Dermis microvascular lymphatic vessel endothelial cell (primary cell): Measurements from ENCODE around the gene ACSM6. TPM values are rescaled to one million over a fixed set of nuclear protein-coding genes. Genes with fewer than 3 reads are reported as not detected.

Source experiments
- DNase-seq, 2 donors: peaks; one replicate each; pipeline versions ENCODE4 v3.0.0 to v3.0.0-alpha.2; 2010; ENCODE audit warnings: low read depth in 2 of 2
- total RNA-seq: library from RNA; depleted of rRNA; stranded (reverse); fragments of >200 nt; gene quantifications from 2 replicates; pipeline ENCODE4 v1.2.1, GENCODE V29; 2014

Gene ACSM6
- total RNA-seq, 1 donor from 2014 or later, result not detected

- no peak for DNase-seq
These were observed 51.5 kb downstream of the ACSM6 start for GRCh38 chr10:95245425-95246055.

GRCh38 chr10:95246582-95247051, 52.6 kb downstream of the ACSM6 start:
- peak; percentile 63 to 83 for DNase-seq

GRCh38 chr10:95247200-95247880, 53.3 kb downstream of the ACSM6 start:
- DNase-seq, result no peak

GRCh38 chr10:95247881-95248583, 54.0 kb downstream of the ACSM6 start:
- no peak for DNase-seq

- DNase-seq, result no peak
These were observed 55.0 kb downstream of the ACSM6 start for GRCh38 chr10:95248989-95249388.

- peak in 1 of 2 donors; percentile 32 for DNase-seq
These were observed 55.4 kb downstream of the ACSM6 start for GRCh38 chr10:95249467-95249866.

GRCh38 chr10:95250856-95251255, 56.8 kb downstream of the ACSM6 start:
- no peak for DNase-seq

GRCh38 chr10:95253007-95253406, 59.0 kb downstream of the ACSM6 start:
- DNase-seq, result peak in 1 of 2 donors; percentile 42

GRCh38 chr10:95253686-95254085, 59.6 kb downstream of the ACSM6 start:
- no peak for DNase-seq

GRCh38 chr10:95254629-95255028, 60.6 kb downstream of the ACSM6 start:
- no peak for DNase-seq

- no peak for DNase-seq
These were observed 62.2 kb downstream of the ACSM6 start for GRCh38 chr10:95256268-95256667.

GRCh38 chr10:95257849-95258248, 63.8 kb downstream of the ACSM6 start:
- DNase-seq, result no peak

GRCh38 chr10:95260397-95260881, 66.4 kb downstream of the ACSM6 start:
- peak in 1 of 2 donors; percentile 53 for DNase-seq

GRCh38 chr10:95260909-95261552, 67.0 kb downstream of the ACSM6 start:
- no peak for DNase-seq

- DNase-seq, result no peak
These were observed 67.9 kb downstream of the ACSM6 start for GRCh38 chr10:95261926-95262325.

- no peak for DNase-seq
These were observed 68.9 kb downstream of the ACSM6 start for GRCh38 chr10:95262763-95263518.

GRCh38 chr10:95263864-95264226, 69.8 kb downstream of the ACSM6 start:
- DNase-seq, result no peak

- no peak for DNase-seq
These were observed 70.4 kb downstream of the ACSM6 start for GRCh38 chr10:95264227-95265051.

- DNase-seq, result no peak
These were observed 71.5 kb downstream of the ACSM6 start for GRCh38 chr10:95265572-95265971.

- DNase-seq, result peak; percentile 78 to 95
These were observed 72.6 kb downstream of the ACSM6 start for GRCh38 chr10:95266674-95267095.
